NK-92 treated with Interleukin-12 subunit alpha and Interleukin-12 subunit beta, amount 100 ng/mL, for 24 hours (cell line): ENCODE data around the gene CHN2.
"Not testable (repeated sequence)": the region's sequence is repeated elsewhere in the genome, so short reads cannot be mapped to it uniquely, and the experiment has no call there.

Experiments
- DNase-seq: peaks from one replicate; lab custom pipeline; 2025; lab: John Stamatoyannopoulos, UW

CHN2 gene

GRCh38 chr7:29496355-29497020, 301.9 kb downstream of the CHN2 start:
- DNase-seq = no peak

DNA sequence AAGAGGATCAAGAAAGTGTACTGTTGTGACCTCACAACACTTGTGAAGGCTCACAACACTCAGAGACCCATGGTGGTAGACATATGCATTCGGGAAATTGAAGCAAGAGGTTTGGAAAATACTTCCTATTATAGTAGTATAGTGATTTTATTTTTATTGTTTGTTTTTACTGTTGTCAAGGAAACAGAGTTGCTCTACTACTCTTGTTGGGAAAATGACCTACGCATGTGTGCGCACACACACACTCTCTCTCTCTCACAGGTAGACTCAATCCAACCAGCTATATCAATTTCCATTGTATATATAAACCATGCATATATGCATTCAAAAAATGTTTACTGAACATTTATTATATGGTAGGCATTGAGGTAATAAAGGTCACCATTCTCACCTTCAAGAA, 305.4 kb downstream of the CHN2 start:
- DNase-seq = no peak

- no peak for DNase-seq
Observed at GRCh38 chr7:29500719-29501118, 306.1 kb downstream of the CHN2 start.

DNA sequence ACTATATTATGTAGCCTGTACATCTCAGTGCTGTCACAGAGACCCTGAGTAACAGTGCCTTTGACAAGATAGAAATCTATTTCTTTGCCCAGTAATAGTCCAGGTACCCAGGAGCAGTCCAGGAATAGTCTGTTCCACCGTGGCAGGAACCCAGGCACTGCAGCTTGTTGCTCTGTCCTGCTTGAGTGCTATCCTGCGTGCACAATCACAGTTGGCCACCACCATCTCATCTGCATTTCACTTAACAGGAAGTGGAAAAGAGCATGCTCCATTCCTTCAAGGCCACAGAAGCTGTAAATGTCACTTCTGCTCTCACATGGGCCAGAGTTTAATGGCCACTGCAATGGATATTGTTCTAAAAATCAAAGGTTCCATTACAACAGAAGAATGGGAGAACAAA, 307.6 kb downstream of the CHN2 start:
- DNase-seq = no peak

- DNase-seq = no peak
Observed at GRCh38 chr7:29505931-29506330, 311.4 kb downstream of the CHN2 start.

DNA sequence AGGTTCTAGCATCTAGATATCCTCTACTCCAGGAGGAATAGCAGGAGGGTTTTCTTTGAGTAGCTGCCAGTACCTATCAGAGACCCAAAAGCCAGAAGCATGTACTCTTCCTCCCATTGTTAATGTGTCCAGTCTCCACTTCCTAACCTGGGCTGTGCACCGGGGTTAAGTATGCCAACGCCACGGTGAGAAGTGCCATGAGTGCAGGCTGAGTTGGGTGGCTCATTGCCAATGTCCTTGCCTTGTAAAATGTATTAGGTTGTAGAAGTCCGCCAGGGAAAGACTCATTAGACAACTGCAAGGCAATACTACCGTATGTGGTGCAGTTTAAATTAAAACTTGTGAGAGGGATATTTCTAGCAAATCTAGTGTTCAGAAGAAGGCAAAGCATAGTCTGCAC, 314.0 kb downstream of the CHN2 start:
- DNase-seq = no peak

DNA sequence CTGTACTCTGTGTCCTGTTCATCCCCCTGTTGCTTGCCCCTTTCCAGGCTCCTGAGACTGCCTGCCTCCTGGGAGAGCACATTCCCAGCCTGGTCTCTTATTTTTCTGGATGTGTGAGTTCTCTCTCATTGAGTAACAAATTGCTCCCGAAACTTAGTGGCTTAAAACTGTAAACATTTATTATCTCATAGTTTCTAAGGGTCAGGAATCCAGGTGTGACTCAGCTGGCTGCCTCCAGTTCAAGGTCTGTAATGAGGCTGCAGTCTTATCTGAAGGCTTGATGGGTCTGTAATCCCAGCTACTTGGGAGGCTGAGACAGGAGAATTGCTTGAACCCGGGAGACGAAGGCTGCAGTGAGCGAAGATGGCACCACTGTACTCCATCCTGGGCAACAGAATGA, 315.5 kb downstream of the CHN2 start:
- DNase-seq = no peak

- DNase-seq = no peak
Observed at GRCh38 chr7:29511337-29511736, 316.8 kb downstream of the CHN2 start.

GRCh38 chr7:29511851-29512250, 317.3 kb downstream of the CHN2 start:
- no peak for DNase-seq

DNA sequence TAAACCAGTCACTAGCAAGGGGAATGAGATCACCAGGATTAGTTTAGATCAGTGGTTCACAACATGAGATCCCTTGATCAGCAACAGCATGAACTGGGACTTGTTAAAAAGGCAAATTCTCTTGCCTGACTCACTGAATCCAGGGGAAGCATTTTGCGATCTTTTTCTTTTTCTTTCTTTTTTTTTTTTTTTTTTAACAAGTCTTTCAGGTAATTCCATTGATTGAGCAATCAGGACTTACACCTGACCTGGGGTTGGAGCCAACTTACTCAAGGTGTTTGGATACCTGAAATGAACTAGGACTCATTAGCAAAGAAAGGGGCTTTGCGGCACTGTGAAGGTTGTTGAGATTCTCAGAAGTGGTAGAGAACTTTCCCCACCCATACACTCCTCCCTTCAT, 321.9 kb downstream of the CHN2 start:
- DNase-seq = no peak

- no peak for DNase-seq
Observed at GRCh38 chr7:29518616-29519015, 324.0 kb downstream of the CHN2 start.

DNA sequence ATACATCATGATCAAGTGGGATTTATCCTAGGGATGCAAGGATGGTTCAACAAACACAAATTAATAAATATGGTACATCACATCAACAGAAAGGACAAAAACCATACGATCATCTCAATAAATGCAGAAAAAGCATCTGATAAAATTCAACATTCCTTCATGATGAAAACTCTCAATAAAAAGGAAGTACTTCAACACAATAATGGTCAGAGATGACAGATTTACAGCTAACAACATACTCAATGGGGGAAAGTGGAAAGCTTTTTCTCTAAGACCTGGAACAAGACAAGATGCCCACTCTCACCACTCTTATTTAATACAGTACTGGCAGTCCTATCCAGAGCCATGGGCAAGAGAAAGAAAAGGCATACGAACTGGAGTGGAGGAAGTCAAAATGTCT, 329.2 kb downstream of the CHN2 start:
- no peak for DNase-seq

GRCh38 chr7:29527505-29528108, 333.0 kb downstream of the CHN2 start:
- DNase-seq = no peak

GRCh38 chr7:29528526-29528925, 334.0 kb downstream of the CHN2 start:
- DNase-seq = not testable (repeated sequence)
